EH (cell line): ENCODE measurements around the gene RPAP2.
"Not testable (repeated sequence)": the region's sequence is repeated elsewhere in the genome, so short reads cannot be mapped to it uniquely, and the experiment has no call there.

ENCODE experiments used
- DNase-seq: peaks from one replicate; pipeline ENCODE4 v3.0.0-alpha.2; 2015; ENCODE audit warnings: low read depth

RPAP2 gene

DNA sequence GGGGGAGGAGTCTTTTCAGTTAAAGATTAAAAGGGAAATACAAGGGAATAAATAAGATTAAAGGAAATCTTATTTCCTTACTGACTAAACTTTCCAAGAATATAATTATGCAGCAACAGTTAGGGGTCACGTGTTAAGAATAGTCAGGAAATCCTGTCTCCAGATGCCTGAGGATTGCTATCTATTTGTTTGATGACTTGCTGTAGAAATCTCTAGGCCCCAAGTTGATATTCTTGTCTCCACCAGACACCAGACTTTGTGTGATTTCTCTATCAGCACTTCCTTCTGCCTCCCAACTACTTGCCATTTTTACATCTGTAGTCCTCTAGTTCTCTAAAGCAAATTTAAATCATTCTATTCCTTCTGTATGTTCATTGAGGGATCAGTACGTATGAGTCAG lies 77.5 kb downstream of the RPAP2 start:
- DNase-seq: no peak

GRCh38 chr1:92377991-92378390 lies 79.1 kb downstream of the RPAP2 start:
- DNase-seq: not testable (repeated sequence)

- no peak for DNase-seq
Measured at GRCh38 chr1:92380867-92381266, 82.0 kb downstream of the RPAP2 start.

GRCh38 chr1:92393966-92394365 lies 95.1 kb downstream of the RPAP2 start:
- not testable (repeated sequence) for DNase-seq

- no peak for DNase-seq
Measured at GRCh38 chr1:92398519-92398918, 99.7 kb downstream of the RPAP2 start.

DNA sequence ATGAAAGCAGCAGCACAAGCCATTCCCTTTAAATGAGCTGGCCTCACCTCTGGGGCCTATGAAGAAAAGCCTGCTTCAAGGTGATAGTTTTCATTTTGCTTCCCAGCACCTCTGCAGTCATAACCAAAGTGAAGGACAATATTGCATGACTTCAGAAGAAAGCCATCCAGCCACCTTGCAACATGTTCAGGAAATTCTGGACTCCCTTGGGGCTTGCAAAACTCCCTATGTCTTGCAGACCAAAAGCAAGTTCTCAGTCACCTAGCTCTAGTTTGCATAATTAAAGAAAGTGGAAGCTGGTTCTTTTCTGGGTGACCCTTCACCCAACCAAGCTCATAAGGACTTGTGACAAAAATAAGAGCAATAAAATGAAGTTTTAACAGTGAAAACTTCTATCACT lies 100.2 kb downstream of the RPAP2 start:
- DNase-seq: no peak

GRCh38 chr1:92404661-92405060 lies 105.8 kb downstream of the RPAP2 start:
- peak; percentile 33 for DNase-seq

DNA sequence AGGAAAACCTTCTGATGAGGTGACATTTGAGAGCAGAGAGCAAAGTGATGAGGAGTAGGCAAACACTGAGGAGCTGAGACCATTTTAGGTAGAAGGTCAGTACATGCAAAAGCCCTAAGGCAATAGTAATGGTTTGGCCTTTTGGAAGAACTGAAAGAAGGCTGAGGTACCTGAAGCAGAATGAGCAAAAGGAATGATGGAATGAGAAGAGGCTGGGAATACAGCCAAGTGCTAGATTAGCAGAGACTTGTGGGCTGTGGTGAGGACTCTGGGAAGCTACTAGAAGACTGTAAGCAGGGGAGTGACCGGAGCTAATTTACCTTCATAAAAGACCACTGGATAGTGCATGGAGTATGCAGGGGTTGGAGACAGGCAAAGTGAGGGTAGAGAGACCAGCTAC lies 110.0 kb downstream of the RPAP2 start:
- peak; percentile 35 for DNase-seq

- DNase-seq: no peak
Measured at GRCh38 chr1:92409946-92410549, 111.2 kb downstream of the RPAP2 start.

DNA sequence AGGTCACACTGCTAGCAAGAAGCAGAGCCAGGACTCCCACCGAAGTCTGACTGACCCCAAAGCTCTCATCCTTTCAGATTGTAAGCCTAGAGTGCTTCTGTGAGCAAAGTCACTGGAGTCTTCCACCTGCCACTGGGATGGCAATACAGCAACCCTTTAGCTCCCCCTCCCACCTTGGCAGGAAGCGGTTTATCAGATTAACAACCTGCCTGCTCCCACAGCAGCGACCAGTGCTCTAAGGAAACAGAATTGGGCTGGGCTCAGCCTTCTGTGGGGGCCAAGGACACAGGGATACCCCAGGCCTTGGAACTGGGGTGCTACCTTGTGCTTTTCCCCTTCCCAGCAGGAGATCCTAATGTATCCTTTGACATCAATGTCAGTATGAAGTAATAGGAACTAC lies 111.8 kb downstream of the RPAP2 start:
- DNase-seq: no peak

- peak; percentile 75 for DNase-seq
Measured at GRCh38 chr1:92411511-92411910, 112.7 kb downstream of the RPAP2 start.

DNA sequence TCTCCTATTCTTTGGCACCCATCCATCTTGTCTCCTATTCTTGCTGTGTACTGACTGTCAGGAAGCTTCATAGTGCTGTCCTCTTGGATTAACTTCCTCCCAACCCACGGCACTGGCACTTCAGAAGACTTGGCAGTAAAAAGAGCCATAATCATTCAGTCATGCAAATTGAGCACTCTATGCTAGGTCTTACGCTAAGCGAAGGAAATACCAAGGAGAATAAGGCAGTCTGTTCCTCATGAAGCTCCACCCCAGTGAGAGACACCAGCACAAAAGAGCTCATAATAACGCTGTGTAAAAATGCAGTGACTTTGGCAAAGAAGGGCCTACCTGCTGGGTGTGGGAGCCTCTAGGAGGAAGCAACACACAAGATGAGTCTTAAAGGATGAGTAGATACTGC lies 120.8 kb downstream of the RPAP2 start:
- DNase-seq: no peak

DNA sequence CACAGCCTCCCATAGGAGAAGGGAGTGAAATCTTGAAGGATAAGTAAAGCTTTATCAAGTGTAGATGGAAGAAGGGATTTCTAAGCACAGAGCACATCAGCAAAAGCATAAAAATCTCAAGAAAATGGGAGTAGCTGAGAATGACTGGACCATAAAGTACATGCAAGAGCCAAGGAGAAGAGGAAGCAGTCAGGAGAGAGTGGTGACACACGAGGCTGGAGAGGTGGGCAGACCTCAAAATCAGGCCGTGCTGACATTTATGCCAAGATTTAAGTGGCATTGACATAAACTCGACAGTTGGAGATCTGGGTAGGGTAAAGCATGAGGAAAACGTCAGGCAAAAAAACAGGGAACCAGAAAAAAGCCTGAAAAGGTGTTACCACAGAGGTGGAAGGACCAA lies 125.5 kb downstream of the RPAP2 start:
- no peak for DNase-seq

DNA sequence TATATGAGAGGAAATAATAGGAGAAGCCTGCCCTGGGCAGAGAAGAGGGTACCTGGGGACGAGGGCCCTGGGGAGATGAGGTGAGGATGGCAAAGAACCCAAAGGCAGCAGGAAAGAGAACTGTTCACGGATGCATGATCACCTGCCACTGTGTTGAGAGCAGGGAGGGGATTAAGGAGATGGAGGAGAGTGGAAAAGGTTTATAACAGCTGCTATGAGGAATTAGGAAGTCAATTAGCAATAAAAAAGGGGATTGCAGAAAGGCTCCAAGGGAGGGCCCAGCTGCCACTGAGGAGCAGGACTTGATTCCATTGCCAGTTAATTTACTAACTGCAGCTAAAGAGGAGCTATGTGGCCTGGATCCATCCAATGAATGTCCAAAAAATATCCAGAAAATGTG lies 126.8 kb downstream of the RPAP2 start:
- DNase-seq: no peak

GRCh38 chr1:92430030-92430429 lies 131.2 kb downstream of the RPAP2 start:
- no peak for DNase-seq

DNA sequence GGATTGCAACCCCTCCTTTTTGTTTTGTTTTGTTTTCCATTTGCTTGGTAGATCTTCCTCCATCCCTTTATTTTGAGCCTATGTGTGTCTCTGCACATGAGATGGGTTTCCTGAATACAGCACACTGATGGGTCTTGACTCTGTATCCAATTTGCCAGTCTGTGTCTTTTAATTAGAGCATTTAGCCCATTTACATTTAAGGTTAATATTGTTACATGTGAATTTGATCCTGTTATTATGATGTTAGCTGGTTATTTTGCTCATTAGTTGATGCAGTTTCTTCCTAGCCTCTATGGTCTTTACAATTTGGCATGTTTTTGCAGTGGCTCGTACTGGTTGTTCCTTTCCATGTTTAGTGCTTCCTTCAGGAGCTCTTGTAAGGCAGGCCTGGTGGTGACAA lies 135.7 kb downstream of the RPAP2 start:
- not testable (repeated sequence) for DNase-seq

GRCh38 chr1:92439291-92439690 lies 140.4 kb downstream of the RPAP2 start:
- DNase-seq: no peak

GRCh38 chr1:92441316-92441696 lies 142.4 kb downstream of the RPAP2 start:
- no peak for DNase-seq

DNA sequence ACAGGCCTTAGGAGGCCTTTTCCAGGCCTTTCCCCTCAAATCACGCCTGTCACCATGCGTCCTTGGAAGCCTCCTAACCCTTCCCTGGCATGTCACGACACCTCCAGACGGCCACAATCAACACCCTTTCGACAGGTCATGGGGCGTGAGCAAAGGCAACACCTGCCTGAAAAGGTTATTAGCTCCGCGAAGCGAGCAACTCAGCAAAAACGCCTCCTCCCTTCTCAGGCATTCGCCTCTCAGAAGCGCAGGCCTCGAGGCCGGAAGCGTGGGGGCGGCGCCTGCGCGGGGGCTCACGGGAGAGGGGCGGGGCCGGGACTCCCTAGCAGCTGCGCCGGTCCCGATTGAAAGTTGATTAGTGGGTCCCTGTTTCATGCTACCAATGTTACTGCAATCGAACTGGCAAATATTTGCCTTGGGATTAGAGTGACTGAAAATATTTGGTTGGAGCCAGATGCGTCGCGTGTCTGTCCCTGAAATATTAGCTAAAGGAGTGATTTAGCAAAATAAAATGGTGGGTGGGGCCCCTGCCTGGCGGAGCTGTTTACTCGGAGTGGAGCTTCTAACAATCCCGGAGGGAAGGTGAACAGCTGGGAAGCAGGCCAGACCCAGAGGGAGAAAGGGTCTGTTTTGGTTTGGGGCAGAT lies 143.0 kb downstream of the RPAP2 start:
- no peak for DNase-seq

DNA sequence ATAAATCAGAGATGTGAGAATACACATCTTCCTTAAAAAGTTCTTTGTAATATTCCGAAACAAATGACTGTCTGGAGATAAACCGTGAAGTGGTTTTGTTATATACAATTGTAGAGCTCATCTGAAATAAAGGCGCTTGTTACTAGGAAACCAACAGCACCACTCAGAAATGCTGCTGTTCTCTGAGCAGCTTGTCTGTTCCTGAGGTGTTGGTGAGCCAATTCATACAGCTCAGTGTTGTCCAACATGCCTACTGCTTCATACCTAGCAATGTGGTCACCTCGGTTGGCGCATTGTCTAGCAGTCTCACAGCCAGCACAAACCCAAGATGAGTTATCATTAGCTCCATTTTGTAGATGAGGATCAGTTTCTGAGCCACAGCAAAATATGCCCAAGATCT lies 143.5 kb downstream of the RPAP2 start:
- DNase-seq: no peak

DNA sequence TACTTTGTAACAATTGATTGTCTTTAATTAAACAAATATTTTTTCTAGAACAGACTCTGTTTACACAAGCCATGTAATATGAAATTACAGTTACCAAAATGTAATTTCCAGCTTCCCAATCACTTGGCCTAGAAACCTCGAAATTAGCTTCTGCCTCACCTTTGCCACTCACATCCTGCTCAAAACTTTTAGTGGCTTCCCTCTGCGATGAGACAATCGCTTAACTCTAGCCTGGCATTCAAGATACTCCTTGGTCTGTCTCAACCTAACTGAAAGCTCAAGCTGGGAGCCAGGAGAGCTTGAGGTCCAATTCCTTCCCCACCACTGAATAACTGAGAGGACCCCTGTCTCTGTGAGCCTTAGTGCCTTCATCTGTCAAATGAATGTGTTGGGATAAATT lies 145.0 kb downstream of the RPAP2 start:
- no peak for DNase-seq

DNA sequence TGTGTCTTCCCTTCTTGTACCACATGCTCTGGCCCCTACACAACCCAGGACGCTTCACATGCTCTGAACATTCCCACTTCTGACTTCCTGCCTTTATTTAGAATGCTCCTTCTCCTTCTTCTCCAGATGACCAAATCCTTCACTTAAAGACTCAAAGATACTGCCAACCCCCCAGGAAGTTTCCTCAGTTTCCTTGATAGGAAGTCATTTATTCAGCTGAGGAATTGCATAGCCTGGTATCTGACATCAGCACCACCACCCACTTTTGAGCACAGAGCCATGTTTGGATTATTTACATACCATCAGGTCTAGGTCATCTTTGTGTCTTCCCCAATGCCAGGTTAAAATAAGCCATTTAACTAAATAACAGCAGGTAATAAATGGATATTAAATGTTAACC lies 145.5 kb downstream of the RPAP2 start:
- DNase-seq: peak; percentile 41

GRCh38 chr1:92445865-92446264 lies 147.0 kb downstream of the RPAP2 start:
- no peak for DNase-seq

DNA sequence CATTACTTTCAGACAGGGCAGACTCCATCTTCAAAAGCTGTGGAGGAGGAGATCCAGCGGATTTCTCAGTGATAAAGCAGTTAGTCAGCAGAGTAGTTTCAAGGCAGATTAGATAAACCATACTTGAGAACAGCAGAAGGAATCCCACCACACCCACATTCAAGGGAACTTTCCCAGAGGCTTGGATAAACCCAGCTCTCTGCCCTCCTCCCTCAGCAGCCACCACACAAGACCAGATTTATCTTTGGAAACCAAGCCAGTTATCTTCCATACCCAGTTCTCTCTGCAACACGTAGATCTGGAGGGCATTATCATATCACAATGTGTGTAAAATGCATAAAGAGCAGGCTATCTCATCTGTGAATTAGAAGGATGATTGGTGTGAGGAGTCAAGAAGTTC lies 147.7 kb downstream of the RPAP2 start:
- peak; percentile 47 for DNase-seq
